ENCODE results near the gene TMEM240.
"Not testable (repeated sequence)": the region's sequence is repeated elsewhere in the genome, so short reads cannot be mapped to it uniquely, and the experiment has no call there.

The TMEM240 gene

GRCh38 chr1:1523226-1523625 is 17.2 kb downstream of the TMEM240 start:
- DNase-seq; H3K4me3 ChIP-seq (ENCODE audit: low read depth, low read length); in situ Hi-C loops (cut with HindIII; ENCODE audit: low pct_ligation_motif_present, low sequenced_read_pairs); H3K27me3 ChIP-seq (replicated peaks); H3K27ac ChIP-seq: not testable (repeated sequence)
- peaks cover 43% of the 10 kb centered on the region for H3K36me3 ChIP-seq (replicated peaks)

GRCh38 chr1:1522536-1522935 is 17.9 kb downstream of the TMEM240 start:
- H3K4me3 ChIP-seq (ENCODE audit: low read depth, low read length); DNase-seq; H3K27me3 ChIP-seq (replicated peaks); H3K27ac ChIP-seq; in situ Hi-C loops (cut with HindIII; ENCODE audit: low pct_ligation_motif_present, low sequenced_read_pairs): not testable (repeated sequence)
- peaks cover 42% of the 10 kb centered on the region for H3K36me3 ChIP-seq (replicated peaks)

GRCh38 chr1:1521331-1521730 is 19.1 kb downstream of the TMEM240 start:
- Histone ChIP-seq H3K4me3 (ENCODE audit: low read depth, low read length) (no peak overlapping the region), H3K27ac (no peak overlapping the region), H3K36me3 (replicated peaks) (peaks cover 43% of the 10 kb centered on the region), H3K27me3 (replicated peaks) (no peaks in the 10 kb centered on the region)
- in situ Hi-C loops (cut with HindIII; ENCODE audit: low pct_ligation_motif_present, low sequenced_read_pairs), result no loop called here
- DNase-seq, result no peak
- no peak for TF ChIP-seq CTCF (IDR thresholded peaks at IDR 0.05; ENCODE audit: low read depth, low read length, missing control alignments)

GRCh38 chr1:1519805-1520505 is 20.5 kb downstream of the TMEM240 start:
- in situ Hi-C loops (cut with HindIII; ENCODE audit: low pct_ligation_motif_present, low sequenced_read_pairs), result not testable (repeated sequence)

GRCh38 chr1:1518621-1519007 is 21.8 kb downstream of the TMEM240 start:
- H3K27ac ChIP-seq; H3K4me3 ChIP-seq (ENCODE audit: low read depth, low read length); in situ Hi-C loops (cut with HindIII; ENCODE audit: low pct_ligation_motif_present, low sequenced_read_pairs); DNase-seq; H3K27me3 ChIP-seq (replicated peaks): not testable (repeated sequence)
- H3K36me3 ChIP-seq (replicated peaks), result peaks cover 35% of the 10 kb centered on the region

More at GRCh38 chr1:1519805-1520505, 20.5 kb downstream of the TMEM240 start:
- H3K4me3 ChIP-seq (ENCODE audit: low read depth, low read length); DNase-seq; H3K27ac ChIP-seq; H3K27me3 ChIP-seq (replicated peaks): not testable (repeated sequence)
- H3K36me3 ChIP-seq (replicated peaks), result peaks cover 39% of the 10 kb centered on the region

GRCh38 chr1:1517973-1518620 is 22.3 kb downstream of the TMEM240 start:
- in situ Hi-C loops (cut with HindIII; ENCODE audit: low pct_ligation_motif_present, low sequenced_read_pairs), result no loop called here
- DNase-seq, result no peak
- no peaks in the 10 kb centered on the region for H3K27me3 ChIP-seq (replicated peaks)
- peaks cover 34% of the 10 kb centered on the region for H3K36me3 ChIP-seq (replicated peaks)
- no peak for TF ChIP-seq CTCF (IDR thresholded peaks at IDR 0.05; ENCODE audit: low read depth, low read length, missing control alignments)
- no peak overlapping the region for H3K27ac ChIP-seq
- H3K4me3 ChIP-seq (ENCODE audit: low read depth, low read length), result no peak overlapping the region

GRCh38 chr1:1516923-1517322 is 23.5 kb downstream of the TMEM240 start:
- H3K4me3 ChIP-seq (ENCODE audit: low read depth, low read length); in situ Hi-C loops (cut with HindIII; ENCODE audit: low pct_ligation_motif_present, low sequenced_read_pairs); DNase-seq; H3K27ac ChIP-seq; H3K27me3 ChIP-seq (replicated peaks): not testable (repeated sequence)
- H3K36me3 ChIP-seq (replicated peaks), result peaks cover 28% of the 10 kb centered on the region

- H3K36me3 ChIP-seq (replicated peaks), result peaks cover 13% of the 10 kb centered on the region
- H3K27ac ChIP-seq; DNase-seq; H3K27me3 ChIP-seq (replicated peaks); H3K4me3 ChIP-seq (ENCODE audit: low read depth, low read length); in situ Hi-C loops (cut with HindIII; ENCODE audit: low pct_ligation_motif_present, low sequenced_read_pairs): not testable (repeated sequence)
Observed at GRCh38 chr1:1514376-1514775, 26.0 kb downstream of the TMEM240 start.

GRCh38 chr1:1513675-1514074 is 26.7 kb downstream of the TMEM240 start:
- H3K27me3 ChIP-seq (replicated peaks); H3K27ac ChIP-seq; DNase-seq; in situ Hi-C loops (cut with HindIII; ENCODE audit: low pct_ligation_motif_present, low sequenced_read_pairs): not testable (repeated sequence)
- Histone ChIP-seq H3K4me3 (ENCODE audit: low read depth, low read length) (peak overlapping the region; percentile 9), H3K36me3 (replicated peaks) (peaks cover 12% of the 10 kb centered on the region)

- DNase-seq; H3K27ac ChIP-seq; H3K27me3 ChIP-seq (replicated peaks); H3K36me3 ChIP-seq (replicated peaks); in situ Hi-C loops (cut with HindIII; ENCODE audit: low pct_ligation_motif_present, low sequenced_read_pairs): not testable (repeated sequence)
- H3K4me3 ChIP-seq (ENCODE audit: low read depth, low read length), result peak overlapping the region; percentile 62
Observed at GRCh38 chr1:1512425-1512824, 28.0 kb downstream of the TMEM240 start.
